ENCODE measurements around the gene TRMT11. TPM values are rescaled to one million over a fixed set of nuclear protein-coding genes. Genes with fewer than 3 reads are reported as not detected.
"Not testable (repeated sequence)": the region's sequence is repeated elsewhere in the genome, so short reads cannot be mapped to it uniquely, and the experiment has no call there.

TRMT11 gene
- total and polyA plus RNA-seq, 5 donors from 2014 or later: 5.7 to 16.9 (median 9.8) TPM

GRCh38 chr6:126023474-126023873 lies 37.1 kb downstream of the TRMT11 start:
- DNase-seq; H3K27ac ChIP-seq (ENCODE audit: insufficient read depth, low read length, poor library complexity, severe bottlenecking); H3K4me3 ChIP-seq (ENCODE audit: low read depth, low read length); H3K4me3 Mint-ChIP-seq; H3K4me1 Mint-ChIP-seq; H3K9me3 Mint-ChIP-seq; H3K9me3 ChIP-seq (ENCODE audit: control insufficient read depth in 2 of 2, low read length in 2 of 2); H3K27me3 Mint-ChIP-seq; H3K27ac Mint-ChIP-seq; H3K27me3 ChIP-seq (ENCODE audit: control insufficient read depth, insufficient read depth, low read length); ATAC-seq (ENCODE audit: low read depth in 2 of 2); H3K4me1 ChIP-seq (ENCODE audit: control insufficient read depth, insufficient read depth, low read length, poor library complexity, severe bottlenecking): not testable (repeated sequence)
- H3K36me3 Mint-ChIP-seq: peaks cover 49% of the 10 kb centered on the region
- H3K36me3 ChIP-seq (ENCODE audit: control insufficient read depth, insufficient read depth, low read length): peaks cover 46% of the 10 kb centered on the region

GRCh38 chr6:126026001-126026400 lies 39.7 kb downstream of the TRMT11 start:
- Mint-ChIP-seq H3K36me3 (peaks cover 43% of the 10 kb centered on the region), H3K9me3 (no peaks in the 10 kb centered on the region), H3K27me3 (no peaks in the 10 kb centered on the region), H3K4me1 (no peaks in the 10 kb centered on the region), H3K27ac (no peak overlapping the region), H3K4me3 (no peak overlapping the region)
- DNase-seq (no peak), ATAC-seq (ENCODE audit: low read depth in 2 of 2) (no peak)
- H3K27ac ChIP-seq (ENCODE audit: insufficient read depth, low read length, poor library complexity, severe bottlenecking): no peak overlapping the region
- no peak overlapping the region for H3K4me3 ChIP-seq (ENCODE audit: low read depth, low read length)
- peaks cover 39% of the 10 kb centered on the region for H3K36me3 ChIP-seq (ENCODE audit: control insufficient read depth, insufficient read depth, low read length)
- no peaks in the 10 kb centered on the region for H3K9me3 ChIP-seq (ENCODE audit: control insufficient read depth in 2 of 2, low read length in 2 of 2)
- no peaks in the 10 kb centered on the region for H3K27me3 ChIP-seq (ENCODE audit: control insufficient read depth, insufficient read depth, low read length)
- H3K4me1 ChIP-seq (ENCODE audit: control insufficient read depth, insufficient read depth, low read length, poor library complexity, severe bottlenecking): no peaks in the 10 kb centered on the region

- no peaks in the 10 kb centered on the region for H3K9me3 Mint-ChIP-seq
- H3K4me3 Mint-ChIP-seq: no peak overlapping the region
- no peak for DNase-seq
- no peaks in the 10 kb centered on the region for H3K27me3 Mint-ChIP-seq
- H3K4me1 ChIP-seq (ENCODE audit: control insufficient read depth, insufficient read depth, low read length, poor library complexity, severe bottlenecking): no peaks in the 10 kb centered on the region
- peaks cover 0 to 5% (median 3%) of the 10 kb centered on the region in 4 donors for H3K4me1 Mint-ChIP-seq
- ATAC-seq (ENCODE audit: low read depth in 2 of 2): no peak
- H3K36me3 Mint-ChIP-seq: peaks cover 41% of the 10 kb centered on the region
- no peak overlapping the region for H3K4me3 ChIP-seq (ENCODE audit: low read depth, low read length)
- no peak overlapping the region for H3K27ac Mint-ChIP-seq
- H3K27me3 ChIP-seq (ENCODE audit: control insufficient read depth, insufficient read depth, low read length): no peaks in the 10 kb centered on the region
- H3K9me3 ChIP-seq (ENCODE audit: control insufficient read depth in 2 of 2, low read length in 2 of 2): no peaks in the 10 kb centered on the region
- H3K36me3 ChIP-seq (ENCODE audit: control insufficient read depth, insufficient read depth, low read length): peaks cover 27% of the 10 kb centered on the region
- no peak overlapping the region for H3K27ac ChIP-seq (ENCODE audit: insufficient read depth, low read length, poor library complexity, severe bottlenecking)
Observed at GRCh38 chr6:126027601-126028000, 41.3 kb downstream of the TRMT11 start.

- H3K27me3 Mint-ChIP-seq: no peaks in the 10 kb centered on the region
- H3K9me3 ChIP-seq (ENCODE audit: control insufficient read depth in 2 of 2, low read length in 2 of 2): no peaks in the 10 kb centered on the region
- H3K27ac ChIP-seq (ENCODE audit: insufficient read depth, low read length, poor library complexity, severe bottlenecking): no peak overlapping the region
- ATAC-seq (ENCODE audit: low read depth in 2 of 2) (no peak), DNase-seq (no peak)
- no peak overlapping the region for H3K4me3 ChIP-seq (ENCODE audit: low read depth, low read length)
- no peaks in the 10 kb centered on the region for H3K27me3 ChIP-seq (ENCODE audit: control insufficient read depth, insufficient read depth, low read length)
- no peak overlapping the region for H3K4me3 Mint-ChIP-seq
- no peak overlapping the region for H3K27ac Mint-ChIP-seq
- no peaks in the 10 kb centered on the region for H3K9me3 Mint-ChIP-seq
- H3K4me1 Mint-ChIP-seq: peaks cover 6 to 16% (median 10%) of the 10 kb centered on the region in 4 donors
- H3K36me3 ChIP-seq (ENCODE audit: control insufficient read depth, insufficient read depth, low read length): peaks cover 23% of the 10 kb centered on the region
- peaks cover 43% of the 10 kb centered on the region for H3K36me3 Mint-ChIP-seq
- H3K4me1 ChIP-seq (ENCODE audit: control insufficient read depth, insufficient read depth, low read length, poor library complexity, severe bottlenecking): no peaks in the 10 kb centered on the region
Observed at GRCh38 chr6:126030045-126030444, 43.7 kb downstream of the TRMT11 start.

- H3K4me1 ChIP-seq (ENCODE audit: control insufficient read depth, insufficient read depth, low read length, poor library complexity, severe bottlenecking): no peaks in the 10 kb centered on the region
- no peak overlapping the region for H3K27ac ChIP-seq (ENCODE audit: insufficient read depth, low read length, poor library complexity, severe bottlenecking)
- H3K27me3 Mint-ChIP-seq: no peaks in the 10 kb centered on the region
- peaks cover 42% of the 10 kb centered on the region for H3K36me3 Mint-ChIP-seq
- no peaks in the 10 kb centered on the region for H3K27me3 ChIP-seq (ENCODE audit: control insufficient read depth, insufficient read depth, low read length)
- no peak overlapping the region for H3K4me3 ChIP-seq (ENCODE audit: low read depth, low read length)
- peaks cover 22% of the 10 kb centered on the region for H3K36me3 ChIP-seq (ENCODE audit: control insufficient read depth, insufficient read depth, low read length)
- DNase-seq (peak in 1 of 3 donors; percentile 63), ATAC-seq (ENCODE audit: low read depth in 2 of 2) (no peak)
- H3K4me1 Mint-ChIP-seq: peaks cover 6 to 16% (median 10%) of the 10 kb centered on the region in 4 donors
- no peaks in the 10 kb centered on the region for H3K9me3 Mint-ChIP-seq
- no peak overlapping the region for H3K4me3 Mint-ChIP-seq
- no peaks in the 10 kb centered on the region for H3K9me3 ChIP-seq (ENCODE audit: control insufficient read depth in 2 of 2, low read length in 2 of 2)
- peak overlapping the region in 1 of 3 donors; percentile 72 for H3K27ac Mint-ChIP-seq
Observed at GRCh38 chr6:126033696-126034095, 47.4 kb downstream of the TRMT11 start.

GRCh38 chr6:126034656-126035055 lies 48.3 kb downstream of the TRMT11 start:
- peaks cover 31% of the 10 kb centered on the region for H3K36me3 ChIP-seq (ENCODE audit: control insufficient read depth, insufficient read depth, low read length)
- H3K4me1 Mint-ChIP-seq: peaks cover 6 to 17% (median 11%) of the 10 kb centered on the region in 4 donors
- peaks cover 43% of the 10 kb centered on the region for H3K36me3 Mint-ChIP-seq
- H3K4me3 ChIP-seq (ENCODE audit: low read depth, low read length): no peak overlapping the region
- H3K4me1 ChIP-seq (ENCODE audit: control insufficient read depth, insufficient read depth, low read length, poor library complexity, severe bottlenecking): no peaks in the 10 kb centered on the region
- no peaks in the 10 kb centered on the region for H3K27me3 Mint-ChIP-seq
- no peak overlapping the region for H3K27ac ChIP-seq (ENCODE audit: insufficient read depth, low read length, poor library complexity, severe bottlenecking)
- ATAC-seq (ENCODE audit: low read depth in 2 of 2): no peak
- H3K4me3 Mint-ChIP-seq: no peak overlapping the region
- no peaks in the 10 kb centered on the region for H3K27me3 ChIP-seq (ENCODE audit: control insufficient read depth, insufficient read depth, low read length)
- DNase-seq: no peak
- H3K27ac Mint-ChIP-seq: no peak overlapping the region
- H3K9me3 Mint-ChIP-seq: no peaks in the 10 kb centered on the region
- H3K9me3 ChIP-seq (ENCODE audit: control insufficient read depth in 2 of 2, low read length in 2 of 2): no peaks in the 10 kb centered on the region

- no peaks in the 10 kb centered on the region for H3K4me1 ChIP-seq (ENCODE audit: control insufficient read depth, insufficient read depth, low read length, poor library complexity, severe bottlenecking)
- peaks cover 33% of the 10 kb centered on the region for H3K36me3 ChIP-seq (ENCODE audit: control insufficient read depth, insufficient read depth, low read length)
- H3K9me3 ChIP-seq (ENCODE audit: control insufficient read depth in 2 of 2, low read length in 2 of 2): no peaks in the 10 kb centered on the region
- no peaks in the 10 kb centered on the region for H3K27me3 ChIP-seq (ENCODE audit: control insufficient read depth, insufficient read depth, low read length)
- no peak overlapping the region for H3K4me3 ChIP-seq (ENCODE audit: low read depth, low read length)
- Mint-ChIP-seq H3K4me3 (no peak overlapping the region), H3K4me1 (peaks cover 6 to 17% (median 11%) of the 10 kb centered on the region in 4 donors), H3K27ac (no peak overlapping the region), H3K9me3 (no peaks in the 10 kb centered on the region), H3K27me3 (no peaks in the 10 kb centered on the region), H3K36me3 (peaks cover 47% of the 10 kb centered on the region)
- H3K27ac ChIP-seq (ENCODE audit: insufficient read depth, low read length, poor library complexity, severe bottlenecking): no peak overlapping the region
- no peak for DNase-seq
- ATAC-seq (ENCODE audit: low read depth in 2 of 2): no peak
Observed at GRCh38 chr6:126035764-126036163, 49.4 kb downstream of the TRMT11 start.

GRCh38 chr6:126038234-126038633 lies 51.9 kb downstream of the TRMT11 start:
- Mint-ChIP-seq H3K27me3 (no peaks in the 10 kb centered on the region), H3K4me3 (no peak overlapping the region), H3K4me1 (peaks cover 4 to 20% (median 8%) of the 10 kb centered on the region in 4 donors), H3K9me3 (peaks cover 0 to 5% (median 0%) of the 10 kb centered on the region in 7 donors), H3K27ac (no peak overlapping the region), H3K36me3 (peaks cover 53% of the 10 kb centered on the region)
- Histone ChIP-seq H3K4me3 (ENCODE audit: low read depth, low read length) (no peak overlapping the region), H3K27me3 (ENCODE audit: control insufficient read depth, insufficient read depth, low read length) (no peaks in the 10 kb centered on the region), H3K4me1 (ENCODE audit: control insufficient read depth, insufficient read depth, low read length, poor library complexity, severe bottlenecking) (no peaks in the 10 kb centered on the region), H3K9me3 (ENCODE audit: control insufficient read depth in 2 of 2, low read length in 2 of 2) (no peaks in the 10 kb centered on the region), H3K27ac (ENCODE audit: insufficient read depth, low read length, poor library complexity, severe bottlenecking) (no peak overlapping the region), H3K36me3 (ENCODE audit: control insufficient read depth, insufficient read depth, low read length) (peaks cover 36% of the 10 kb centered on the region)
- ATAC-seq (ENCODE audit: low read depth in 2 of 2) (no peak), DNase-seq (no peak)

All from CD4-positive, CD25-positive, alpha-beta regulatory T cell (primary cell).